A673 (cell line): Measurements from ENCODE around the gene EYS. TPM values are rescaled to one million over a fixed set of nuclear protein-coding genes. Genes with fewer than 3 reads are reported as not detected.

ENCODE experiments used
- BruUV-seq: library from RNA; stranded (reverse); fragments of 400-500 nt; replicated peaks from 2 replicates; lab custom pipeline; 2021; lab: Mats Ljungman, UMichigan
- CTCF ChIA-PET: fragments of 300-600 bp; sonication (Branson Sonifier 250); formaldehyde crosslinking; loops from one replicate; lab custom pipeline; 2022; ENCODE audit warnings: antibody characterized with exemption; lab: Charles Lee
- POLR2A ChIA-PET: fragments of 300-600 bp; sonication (Branson Sonifier 250); formaldehyde crosslinking; loops from one replicate; lab custom pipeline; 2022; ENCODE audit warnings: antibody characterized with exemption; ENCODE audit not compliant: low non-redundant PET; lab: Charles Lee
- DNase-seq: peaks from one replicate; pipeline ENCODE4 v3.0.0-alpha.2; 2015; ENCODE audit warnings: low spot score
- H3K27ac ChIP-seq: fragments of 200-600 bp; sonication (generic); 2 replicates; pipeline ENCODE4 v1.5.1; 2016; ENCODE audit warnings: mixed run types, low read depth, mild to moderate bottlenecking, mixed read lengths, antibody characterized with exemption, low read length; ENCODE audit not compliant: poor library complexity, severe bottlenecking
- H3K27me3 ChIP-seq: fragments of 200-600 bp; sonication (generic); replicated peaks from 2 replicates; pipeline ENCODE4 v1.6.1; 2017; ENCODE audit warnings: mixed run types, low read depth, mild to moderate bottlenecking, mixed read lengths, antibody characterized with exemption, low read length; ENCODE audit not compliant: insufficient read depth, poor library complexity
- H3K36me3 ChIP-seq: fragments of 200-600 bp; sonication (generic); 2 replicates; pipeline ENCODE4 v1.6.1; 2016; ENCODE audit warnings: mixed run types, mild to moderate bottlenecking, mixed read lengths, antibody characterized with exemption, low read length; ENCODE audit not compliant: insufficient read depth, poor library complexity, severe bottlenecking
- H3K4me1 ChIP-seq: fragments of 200-600 bp; sonication (generic); 2 replicates; pipeline ENCODE4 v1.6.1; 2017; ENCODE audit warnings: mixed run types, mild to moderate bottlenecking, mixed read lengths, antibody characterized with exemption, low read length; ENCODE audit not compliant: insufficient read depth, poor library complexity, severe bottlenecking
- H3K4me3 ChIP-seq: fragments of 200-600 bp; sonication (generic); 2 replicates; pipeline ENCODE4 v1.5.1; 2016; ENCODE audit warnings: low read depth, mixed run types, mild to moderate bottlenecking, mixed read lengths, low read length; ENCODE audit not compliant: poor library complexity, severe bottlenecking
- H3K9me3 ChIP-seq: fragments of 200-600 bp; sonication (generic); 2 replicates; pipeline ENCODE4 v1.6.1; 2016; ENCODE audit warnings: mixed run types, low read depth, mild to moderate bottlenecking, mixed read lengths, antibody characterized with exemption, low read length; ENCODE audit not compliant: poor library complexity, severe bottlenecking
- CTCF ChIP-seq: fragments of 300-800, 200-600 bp; sonication (generic); conservative IDR thresholded peaks from 2 replicates; pipeline ENCODE4 v1.5.1; 2017; ENCODE audit warnings: low read depth, mild to moderate bottlenecking, antibody characterized with exemption, low read length, moderate library complexity, mixed read lengths
- EZH2 ChIP-seq: fragments of 200-600 bp; sonication (generic); IDR thresholded peaks from 2 replicates; pipeline ENCODE4 v1.6.1; 2017; ENCODE audit warnings: borderline replicate concordance, low read depth, mild to moderate bottlenecking, mixed read lengths, antibody characterized with exemption, low read length; ENCODE audit not compliant: poor library complexity, severe bottlenecking
- intact Hi-C: fragments of 100-400 bp; cut with micrococcal nuclease; formaldehyde crosslinking; loops from one replicate; pipeline ENCODE4 v1.10.0; 2022; ENCODE audit not compliant: unreplicated experiment
- total RNA-seq: library from RNA; stranded (reverse); gene quantifications from 2 replicates; pipeline ENCODE4 v1.2.3, GENCODE V29; 2021

Gene EYS
- total RNA-seq, 1 experiment from 2014 or later, result 0.47 TPM

- intact Hi-C loops, result no loop called here
- TF ChIP-seq CTCF (no peak), EZH2 (no peak)
- Histone ChIP-seq H3K9me3 (no peaks in the 10 kb centered on the region), H3K27me3 (no peaks in the 10 kb centered on the region), H3K27ac (no peak overlapping the region), H3K36me3 (peaks cover 11% of the 10 kb centered on the region), H3K4me1 (peaks cover 33% of the 10 kb centered on the region), H3K4me3 (no peak overlapping the region)
- BruUV-seq, result no TSS peak
- POLR2A ChIA-PET, result no interaction called here
- CTCF ChIA-PET, result interaction anchor here (0.6 kb wide), 1 partner anchor 42 kb away, joined by 9 read pairs; no protein-coding TSS in a partner anchor
- peak; percentile 21 for DNase-seq
Measured at GRCh38 chr6:63677282-63677681, 2029.7 kb downstream of the EYS start.

GRCh38 chr6:63676412-63677114, 2030.5 kb downstream of the EYS start:
- H3K4me1 ChIP-seq, result peaks cover 33% of the 10 kb centered on the region
- ChIA-PET CTCF (interaction anchor here (0.6 kb wide), 1 partner anchor 41 kb away, joined by 9 read pairs; no protein-coding TSS in a partner anchor), POLR2A (no interaction called here)
- intact Hi-C loops, result no loop called here
- no peak overlapping the region for H3K4me3 ChIP-seq
- no TSS peak for BruUV-seq
- TF ChIP-seq CTCF (no peak), EZH2 (no peak)
- H3K27ac ChIP-seq, result no peak overlapping the region
- no peak for DNase-seq
- peaks cover 11% of the 10 kb centered on the region for H3K36me3 ChIP-seq
- no peaks in the 10 kb centered on the region for H3K27me3 ChIP-seq
- no peaks in the 10 kb centered on the region for H3K9me3 ChIP-seq

- no TSS peak for BruUV-seq
- H3K4me3 ChIP-seq, result no peak overlapping the region
- peaks cover 33% of the 10 kb centered on the region for H3K4me1 ChIP-seq
- no peaks in the 10 kb centered on the region for H3K9me3 ChIP-seq
- no peaks in the 10 kb centered on the region for H3K27me3 ChIP-seq
- no peak overlapping the region for H3K27ac ChIP-seq
- no peak for DNase-seq
- TF ChIP-seq CTCF (no peak), EZH2 (no peak)
- ChIA-PET CTCF (no interaction called here), POLR2A (no interaction called here)
- intact Hi-C loops, result no loop called here
- peaks cover 11% of the 10 kb centered on the region for H3K36me3 ChIP-seq
Measured at GRCh38 chr6:63675138-63675537, 2031.9 kb downstream of the EYS start.
